ENCODE measurements around the gene METTL24.
A peak's percentile ranks its signal among the peaks of the same experiment; 100 is the strongest.
"Not testable (repeated sequence)": the region's sequence is repeated elsewhere in the genome, so short reads cannot be mapped to it uniquely, and the experiment has no call there.

Gene METTL24

DNA sequence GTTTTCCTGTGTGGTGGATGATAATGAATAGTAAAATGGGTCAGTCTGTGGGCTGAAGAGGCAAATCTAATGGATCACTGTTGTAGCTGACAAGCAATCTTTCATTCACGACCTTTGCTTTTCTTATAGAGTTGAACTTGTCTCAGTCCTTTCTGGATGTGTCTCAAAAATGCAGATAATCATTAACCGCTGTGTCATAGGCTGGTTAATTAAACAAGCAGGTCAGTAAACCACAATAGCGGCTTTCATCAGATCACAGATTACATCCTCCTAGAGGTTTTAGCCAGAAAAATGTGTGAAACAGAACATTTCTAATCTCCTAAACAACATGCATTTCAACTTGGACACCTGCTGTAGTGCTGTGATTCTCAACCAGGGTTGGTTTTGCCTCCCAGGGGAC, 2.5 kb upstream of the METTL24 start:
- no peak for DNase-seq (ENCODE audit: low spot score)

DNA sequence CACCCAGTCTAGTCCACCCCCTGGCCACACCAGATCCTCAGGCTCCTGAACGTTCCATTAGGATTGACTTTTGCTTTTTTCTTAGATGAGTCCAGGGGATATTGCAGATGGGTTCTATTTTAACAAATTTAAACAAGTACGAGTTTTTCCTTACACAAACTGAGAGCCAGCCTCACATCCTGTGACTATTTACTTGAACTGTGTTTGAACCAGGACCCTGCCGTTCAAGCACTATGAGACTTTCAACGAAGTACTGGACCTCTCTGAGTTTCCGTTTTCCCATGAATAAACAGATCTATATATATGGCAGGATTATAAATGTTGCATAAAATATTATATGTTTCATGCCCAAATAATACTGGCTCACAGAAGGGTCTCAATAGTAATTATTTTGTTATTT, 1.4 kb upstream of the METTL24 start:
- no peak for DNase-seq (ENCODE audit: low spot score)

GRCh38 chr6:110358553-110359160, 508 bp upstream of the METTL24 start:
- DNase-seq (ENCODE audit: low spot score): no peak

- DNase-seq (ENCODE audit: low spot score): no peak
Measured at GRCh38 chr6:110357298-110357663, 868 bp downstream of the METTL24 start.

GRCh38 chr6:110356778-110357177, 1.4 kb downstream of the METTL24 start:
- DNase-seq (ENCODE audit: low spot score): no peak

DNA sequence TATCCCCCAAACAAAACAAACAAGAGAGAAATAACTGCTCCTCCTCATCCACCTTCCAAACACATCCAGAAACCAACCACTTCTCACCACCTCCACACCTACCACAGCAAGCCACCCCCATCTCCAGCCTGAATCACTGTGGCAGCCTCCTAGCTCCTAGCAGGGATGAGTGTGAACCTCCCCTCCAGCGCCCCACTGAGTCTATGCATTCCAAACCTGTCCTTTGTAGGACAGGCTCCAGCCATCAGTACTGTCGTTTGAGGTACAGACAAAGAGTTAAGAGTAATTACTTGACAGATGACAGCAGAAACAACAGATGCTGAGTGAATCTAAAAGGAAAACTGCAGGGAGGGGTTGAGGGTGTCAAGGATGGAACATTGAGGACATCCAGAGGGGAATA, 2.4 kb downstream of the METTL24 start:
- DNase-seq (ENCODE audit: low spot score): no peak

DNA sequence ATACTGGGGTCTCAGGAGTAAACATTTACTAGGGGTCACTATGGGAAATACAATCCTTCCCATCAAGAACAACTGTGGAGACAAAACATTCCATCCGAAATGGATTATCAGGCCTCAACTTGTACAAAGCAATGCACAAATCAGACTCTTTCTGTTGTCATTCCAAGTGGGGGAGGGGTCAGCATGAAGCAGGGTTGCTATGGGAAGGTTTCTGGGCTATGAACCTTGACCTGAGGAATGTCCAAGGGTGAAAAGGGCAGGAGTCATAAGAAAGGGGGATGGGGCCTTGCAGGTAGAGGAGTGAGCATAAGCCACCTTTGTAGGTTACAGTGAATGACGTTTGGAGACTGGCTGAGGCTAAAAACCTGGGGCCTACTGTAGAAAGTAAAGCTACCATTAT, 3.1 kb downstream of the METTL24 start:
- no peak for DNase-seq (ENCODE audit: low spot score)

DNA sequence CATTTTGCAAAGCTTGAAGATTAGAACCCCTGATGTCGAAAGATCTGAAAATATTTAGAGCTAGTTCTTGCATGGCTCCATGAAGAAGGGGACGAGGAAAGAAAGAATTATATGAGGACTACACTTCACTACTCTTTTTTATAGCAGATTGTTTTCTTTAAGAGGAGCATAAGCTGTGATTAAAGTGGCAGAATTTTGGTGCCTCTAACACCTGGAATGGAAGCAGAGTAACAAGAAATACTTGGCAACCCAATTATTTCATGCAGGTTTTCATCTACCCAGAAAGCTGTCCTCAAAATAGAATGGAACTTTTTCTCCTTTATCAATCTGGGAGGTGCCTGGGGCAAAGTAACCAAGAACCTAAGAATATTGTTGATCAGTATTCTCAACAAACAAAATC, 4.0 kb downstream of the METTL24 start:
- DNase-seq (ENCODE audit: low spot score): no peak

DNA sequence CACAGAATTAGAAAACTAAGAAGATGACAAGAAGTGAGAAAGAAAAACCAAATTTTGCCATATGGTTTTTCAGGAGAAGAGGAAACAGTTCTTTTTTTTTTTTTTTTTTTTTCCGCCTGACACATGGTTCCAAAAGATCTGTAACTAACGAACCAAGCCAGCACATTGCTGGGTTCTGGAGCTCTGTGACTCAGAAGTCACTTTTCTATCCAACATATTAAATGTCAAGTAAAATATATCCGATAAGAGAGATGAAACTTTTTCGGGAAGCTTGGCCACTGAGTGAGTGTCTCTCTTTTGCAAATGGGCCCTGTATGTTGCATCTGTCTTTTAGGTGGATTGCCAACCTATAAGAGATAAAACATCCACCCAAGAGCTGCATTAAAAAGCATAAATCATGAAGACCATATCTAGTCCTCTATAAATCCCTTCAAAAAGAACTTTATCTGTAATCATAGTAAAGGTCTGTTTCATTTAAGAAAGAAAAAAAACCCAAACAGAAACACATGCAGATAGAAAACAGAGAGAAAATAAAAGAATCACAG, 4.6 kb downstream of the METTL24 start:
- DNase-seq (ENCODE audit: low spot score): no peak

DNA sequence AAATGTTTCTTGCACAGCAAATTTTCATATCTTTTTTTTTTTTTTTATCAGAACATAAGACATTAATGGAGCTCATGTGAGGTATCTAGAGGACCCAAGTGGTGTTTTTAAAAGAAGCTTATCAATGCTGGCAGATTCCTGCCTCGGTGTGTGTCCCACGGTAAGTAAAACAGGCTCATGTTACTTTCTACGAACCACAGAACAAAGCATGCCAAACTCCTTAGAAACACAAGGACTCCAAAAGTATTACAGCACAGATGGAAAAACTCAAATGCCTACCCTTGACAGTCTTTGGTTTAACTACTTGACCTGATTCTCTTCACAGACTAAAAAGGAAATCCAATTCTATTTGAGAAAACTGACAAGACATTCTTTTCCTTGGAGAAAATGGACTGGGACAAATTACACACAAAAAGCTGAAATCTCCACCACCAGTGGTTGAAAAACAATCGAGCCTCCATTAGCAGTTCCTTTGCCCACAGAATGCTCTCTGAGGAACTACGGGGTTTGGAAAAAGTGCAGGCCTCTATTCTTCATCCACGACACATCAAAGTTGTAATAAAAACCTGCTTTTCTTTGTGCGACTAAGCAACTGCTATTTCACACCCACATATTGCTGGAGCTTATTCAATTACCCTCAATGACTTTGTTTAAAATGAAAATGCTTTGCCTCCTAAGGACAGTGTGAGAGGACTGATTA, 5.4 kb downstream of the METTL24 start:
- DNase-seq (ENCODE audit: low spot score): peak; percentile 21

DNA sequence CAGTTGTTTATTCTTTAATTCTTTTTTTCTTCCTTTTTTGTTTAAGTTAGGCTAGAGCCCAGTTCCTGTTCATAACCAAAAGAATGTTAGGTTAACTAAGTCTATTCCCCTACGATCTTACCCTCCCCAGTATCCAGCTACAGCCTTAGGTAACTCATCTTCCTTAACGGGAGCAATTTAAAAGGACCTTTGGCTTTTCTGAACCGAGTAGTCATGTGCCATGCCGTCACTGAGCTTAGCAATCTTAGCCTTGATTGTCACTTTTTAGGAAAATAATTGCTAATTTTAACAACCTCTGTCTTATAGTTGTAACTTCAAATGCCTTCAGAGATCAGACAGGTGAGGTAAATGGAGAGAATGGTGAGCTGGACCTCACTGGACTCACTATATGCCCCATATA, 6.2 kb downstream of the METTL24 start:
- DNase-seq (ENCODE audit: low spot score): no peak

- no peak for DNase-seq (ENCODE audit: low spot score)
Measured at GRCh38 chr6:110351546-110351945, 6.6 kb downstream of the METTL24 start.

DNA sequence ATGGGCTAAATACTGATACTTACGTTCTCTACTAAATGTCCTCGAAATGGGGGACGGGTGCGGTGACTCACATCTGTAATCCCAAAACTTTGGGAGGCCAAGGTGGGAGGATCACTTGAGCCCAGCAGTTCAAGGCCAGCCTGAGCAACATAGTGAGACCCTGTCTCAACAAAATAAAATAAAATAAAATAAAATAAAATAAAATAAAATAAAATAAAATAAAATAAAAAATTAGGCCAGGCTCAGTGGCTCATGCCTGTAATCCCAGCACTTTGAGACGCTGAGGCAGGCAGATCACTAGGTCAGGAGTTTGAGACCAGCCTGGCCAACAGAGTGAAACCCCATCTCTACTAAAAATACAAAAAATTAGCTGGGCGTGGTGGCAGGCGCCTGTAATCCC, 7.6 kb downstream of the METTL24 start:
- DNase-seq (ENCODE audit: low spot score): not testable (repeated sequence)

GRCh38 chr6:110348961-110349690, 9.0 kb downstream of the METTL24 start:
- no peak for DNase-seq (ENCODE audit: low spot score)

- no peak for DNase-seq (ENCODE audit: low spot score)
Measured at GRCh38 chr6:110345025-110345424, 13.1 kb downstream of the METTL24 start.

- no peak for DNase-seq (ENCODE audit: low spot score)
Measured at GRCh38 chr6:110342759-110343158, 15.4 kb downstream of the METTL24 start.

GRCh38 chr6:110341663-110342596, 16.2 kb downstream of the METTL24 start:
- DNase-seq (ENCODE audit: low spot score): no peak

GRCh38 chr6:110341067-110341466, 17.1 kb downstream of the METTL24 start:
- DNase-seq (ENCODE audit: low spot score): no peak

GRCh38 chr6:110340392-110340965, 17.7 kb downstream of the METTL24 start:
- DNase-seq (ENCODE audit: low spot score): no peak

DNA sequence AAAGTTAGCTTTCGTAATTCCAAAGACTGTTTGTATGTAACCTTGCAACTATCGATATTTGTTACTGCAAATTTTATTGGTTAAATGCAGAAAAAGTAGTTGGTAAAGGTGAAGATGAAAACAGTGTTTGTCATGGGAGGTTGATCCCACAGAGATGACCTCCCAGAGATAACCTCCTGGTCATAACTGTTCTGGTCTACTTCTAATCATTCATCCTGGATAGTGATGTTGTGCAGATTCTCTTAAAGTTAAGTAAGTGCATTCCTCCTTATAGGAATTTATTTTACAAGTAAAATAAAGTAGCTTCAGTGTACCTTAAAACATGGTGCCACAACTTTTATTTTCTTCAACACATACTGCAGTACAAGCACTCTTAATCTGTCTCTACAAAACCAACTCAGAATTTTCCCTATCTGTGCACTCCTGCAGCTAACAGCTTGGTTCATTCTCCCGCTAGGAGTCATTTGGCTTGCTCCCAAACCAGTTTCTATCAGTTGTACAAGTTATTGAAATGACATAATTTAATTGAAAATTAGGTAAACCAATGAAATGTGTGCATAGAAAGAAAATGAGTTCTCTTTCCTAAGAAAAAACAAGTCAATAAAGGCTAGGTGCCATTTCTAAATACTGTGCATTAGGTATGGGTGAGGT, 19.2 kb downstream of the METTL24 start:
- no peak for DNase-seq (ENCODE audit: low spot score)

DNA sequence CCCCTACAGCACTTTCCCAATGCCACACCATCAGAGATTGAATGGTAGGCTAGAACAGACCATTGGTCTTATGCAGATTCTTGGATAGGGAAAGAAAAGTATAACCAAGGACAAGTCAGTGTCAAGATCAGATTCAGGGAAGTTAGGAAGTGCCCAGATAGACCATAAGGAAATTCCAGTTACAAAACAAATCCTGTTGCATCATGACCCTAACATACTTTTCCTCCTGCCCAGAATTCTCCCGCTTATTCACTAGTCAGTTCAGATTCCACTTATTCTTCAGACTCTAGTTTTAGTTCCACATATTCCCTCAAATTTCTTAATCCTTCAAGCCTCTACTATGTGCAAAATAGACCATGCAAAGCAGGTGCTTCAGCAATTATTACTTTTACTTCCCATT, 20.7 kb downstream of the METTL24 start:
- no peak for DNase-seq (ENCODE audit: low spot score)
